Mesendoderm (in vitro differentiated cells): ENCODE data around the gene ARHGAP45.

ENCODE experiments used
- DNase-seq: peaks from one replicate; pipeline ENCODE4 v3.0.0; 2013
- H2AK5ac ChIP-seq: 2 replicates; pipeline ENCODE4 v1.6.1; 2013; ENCODE audit warnings: low read length, inconsistent platforms
- H2BK120ac ChIP-seq: 2 replicates; pipeline ENCODE4 v1.6.1; 2013; ENCODE audit warnings: low read depth, mild to moderate bottlenecking, low read length, moderate library complexity, mixed read lengths
- H2BK15ac ChIP-seq: replicated peaks from 2 replicates; pipeline ENCODE4 v1.6.1; 2013; ENCODE audit warnings: low read depth, mild to moderate bottlenecking, moderate library complexity
- H2BK5ac ChIP-seq: 2 replicates; pipeline ENCODE4 v1.6.1; 2013; ENCODE audit warnings: low read length, inconsistent platforms
- H3K18ac ChIP-seq: 2 replicates; pipeline ENCODE4 v1.6.1; 2013; ENCODE audit warnings: mild to moderate bottlenecking, low read length, mixed read lengths
- H3K23ac ChIP-seq: one replicate; pipeline ENCODE4 v1.6.1; 2013; ENCODE audit warnings: low read length
- H3K27ac ChIP-seq: 2 replicates; pipeline ENCODE4 v1.5.1; 2013; ENCODE audit warnings: low read depth, mild to moderate bottlenecking, inconsistent platforms, low read length, moderate library complexity
- H3K27me3 ChIP-seq: 2 replicates; pipeline ENCODE4 v1.6.1; 2013; ENCODE audit warnings: low read length, control low read depth, mild to moderate bottlenecking, inconsistent platforms; ENCODE audit not compliant: insufficient read depth, poor library complexity
- H3K36me3 ChIP-seq: 2 replicates; pipeline ENCODE4 v1.6.1; 2013; ENCODE audit warnings: low read length, inconsistent platforms; ENCODE audit not compliant: control insufficient read depth, insufficient read depth
- H3K4ac ChIP-seq: one replicate; pipeline ENCODE4 v1.6.1; 2013; ENCODE audit warnings: low read depth, mild to moderate bottlenecking, low read length, moderate library complexity
- H3K4me1 ChIP-seq: 2 replicates; pipeline ENCODE4 v1.6.1; 2013; ENCODE audit warnings: low read depth, low read length, inconsistent platforms; ENCODE audit not compliant: control insufficient read depth
- H3K4me2 ChIP-seq: 2 replicates; pipeline ENCODE4 v1.6.1; 2013; ENCODE audit warnings: low read length
- H3K4me3 ChIP-seq: 2 replicates; pipeline ENCODE4 v1.5.1; 2013; ENCODE audit warnings: mild to moderate bottlenecking, low read length
- H3K56ac ChIP-seq: one replicate; pipeline ENCODE4 v1.6.1; 2013; ENCODE audit warnings: low read length
- H3K79me1 ChIP-seq: 2 replicates; pipeline ENCODE4 v1.6.1; 2013; ENCODE audit warnings: low read length, inconsistent platforms
- H3K79me2 ChIP-seq: 2 replicates; pipeline ENCODE4 v1.6.1; 2013; ENCODE audit warnings: mild to moderate bottlenecking, low read length; ENCODE audit not compliant: control insufficient read depth, insufficient read depth
- H3K9ac ChIP-seq: 2 replicates; pipeline ENCODE4 v1.6.1; 2013; ENCODE audit warnings: low read length, inconsistent platforms
- H4K5ac ChIP-seq: one replicate; pipeline ENCODE4 v1.6.1; 2013; ENCODE audit warnings: low read length
- H4K8ac ChIP-seq: one replicate; pipeline ENCODE4 v1.6.1; 2013; ENCODE audit warnings: low read depth, mild to moderate bottlenecking, control low read depth, low read length, moderate library complexity
- WGBS: extraction: QIAGEN DNeasy Blood & Tissue Kit; methylation state at CpG from one replicate; pipeline ENCODE4 v1.1.7; 2013; ENCODE audit warnings: low lambda C conversion rate, missing lambda C conversion rate; ENCODE audit not compliant: insufficient coverage; ENCODE audit errors: extremely low coverage; 5-methylcytosine and 5-hydroxymethylcytosine counted together

Gene ARHGAP45

GRCh38 chr19:1110809-1111640 is 44.1 kb downstream of the ARHGAP45 start:
- Histone ChIP-seq H3K36me3 (peaks cover 4% of the 10 kb centered on the region), H3K18ac (no peak overlapping the region), H3K9ac (no peak overlapping the region), H3K27ac (no peak overlapping the region), H3K79me1 (no peaks in the 10 kb centered on the region), H3K27me3 (no peaks in the 10 kb centered on the region), H4K5ac (no peak overlapping the region), H2BK15ac (no peak overlapping the region), H4K8ac (no peak overlapping the region), H3K79me2 (no peaks in the 10 kb centered on the region), H3K56ac (no peak overlapping the region), H2BK5ac (no peak overlapping the region), H3K4ac (no peak overlapping the region), H3K4me1 (no peaks in the 10 kb centered on the region), H3K4me2 (no peak overlapping the region), H2BK120ac (no peak overlapping the region), H3K4me3 (no peak overlapping the region), H3K23ac (no peak overlapping the region), H2AK5ac (no peak overlapping the region)
- DNase-seq: no peak
- WGBS: no CpG with 5 or more reads among the region's 18 CpGs

GRCh38 chr19:1111641-1112267 is 44.8 kb downstream of the ARHGAP45 start:
- Histone ChIP-seq H3K4ac (no peak overlapping the region), H4K8ac (no peak overlapping the region), H3K4me3 (no peak overlapping the region), H3K79me1 (no peaks in the 10 kb centered on the region), H2BK120ac (no peak overlapping the region), H2BK15ac (no peak overlapping the region), H3K9ac (no peak overlapping the region), H3K56ac (no peak overlapping the region), H3K18ac (no peak overlapping the region), H3K36me3 (peaks cover 4% of the 10 kb centered on the region), H3K23ac (no peak overlapping the region), H4K5ac (no peak overlapping the region), H3K4me1 (no peaks in the 10 kb centered on the region), H3K27ac (no peak overlapping the region), H3K79me2 (no peaks in the 10 kb centered on the region), H2BK5ac (no peak overlapping the region), H3K27me3 (no peaks in the 10 kb centered on the region), H2AK5ac (no peak overlapping the region), H3K4me2 (no peak overlapping the region)
- no CpG with 5 or more reads among the region's 18 CpGs for WGBS
- no peak for DNase-seq

GRCh38 chr19:1112268-1113029 is 45.5 kb downstream of the ARHGAP45 start:
- peak; percentile 54 for DNase-seq
- H3K27ac ChIP-seq: no peak overlapping the region
- H3K27me3 ChIP-seq: no peaks in the 10 kb centered on the region
- H3K4ac ChIP-seq: no peak overlapping the region
- no peak overlapping the region for H2BK5ac ChIP-seq
- no peak overlapping the region for H2AK5ac ChIP-seq
- H3K79me1 ChIP-seq: no peaks in the 10 kb centered on the region
- no peak overlapping the region for H3K4me2 ChIP-seq
- H4K5ac ChIP-seq: no peak overlapping the region
- no peak overlapping the region for H3K9ac ChIP-seq
- H3K4me1 ChIP-seq: no peaks in the 10 kb centered on the region
- H3K4me3 ChIP-seq: no peak overlapping the region
- peaks cover 2% of the 10 kb centered on the region for H3K36me3 ChIP-seq
- no CpG with 5 or more reads among the region's 71 CpGs for WGBS
- H3K18ac ChIP-seq: no peak overlapping the region
- H3K79me2 ChIP-seq: no peaks in the 10 kb centered on the region
- H2BK15ac ChIP-seq: no peak overlapping the region
- H2BK120ac ChIP-seq: no peak overlapping the region
- no peak overlapping the region for H4K8ac ChIP-seq
- no peak overlapping the region for H3K23ac ChIP-seq
- H3K56ac ChIP-seq: peak overlapping the region; percentile 22

- H3K18ac ChIP-seq: no peak overlapping the region
- no CpG with 5 or more reads among the region's 44 CpGs for WGBS
- no peak overlapping the region for H4K8ac ChIP-seq
These were observed 46.3 kb downstream of the ARHGAP45 start for GRCh38 chr19:1113030-1113985.

DNA sequence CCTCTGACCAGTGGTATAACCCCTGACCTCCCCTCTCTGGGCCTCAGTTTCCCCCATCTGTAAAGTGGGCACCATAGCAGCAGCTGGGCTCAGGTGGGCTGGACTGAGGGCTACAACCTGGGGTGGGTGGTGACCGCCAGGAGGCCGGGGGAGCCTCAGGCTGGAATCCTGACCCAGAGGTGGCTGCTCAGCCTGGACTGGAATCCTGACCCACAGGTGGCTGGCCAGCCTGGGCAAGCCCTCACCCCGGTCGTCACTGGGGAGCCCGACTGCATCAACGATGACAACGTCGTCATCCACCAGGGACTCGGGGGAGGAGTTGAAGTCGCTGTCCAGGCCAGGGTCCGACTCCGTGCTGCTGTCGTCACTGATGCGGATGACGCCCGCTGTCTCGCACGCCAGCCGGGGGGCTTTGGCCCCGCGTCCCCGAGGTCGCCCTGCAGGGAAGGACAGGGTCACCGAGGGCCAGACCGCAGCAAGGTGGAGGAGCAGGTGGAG is 47.1 kb downstream of the ARHGAP45 start:
- H3K23ac ChIP-seq: no peak overlapping the region
- H2BK15ac ChIP-seq: no peak overlapping the region
- no peak for DNase-seq
- no peak overlapping the region for H2BK120ac ChIP-seq
- H3K4me3 ChIP-seq: no peak overlapping the region
- H2AK5ac ChIP-seq: no peak overlapping the region
- H3K27me3 ChIP-seq: no peaks in the 10 kb centered on the region
- H3K79me2 ChIP-seq: no peaks in the 10 kb centered on the region
- no peaks in the 10 kb centered on the region for H3K79me1 ChIP-seq
- no peak overlapping the region for H3K56ac ChIP-seq
- no peak overlapping the region for H3K9ac ChIP-seq
- H3K18ac ChIP-seq: no peak overlapping the region
- no peak overlapping the region for H4K5ac ChIP-seq
- H3K4me2 ChIP-seq: no peak overlapping the region
- peaks cover 3% of the 10 kb centered on the region for H3K36me3 ChIP-seq
- no CpG with 5 or more reads among the region's 25 CpGs for WGBS
- H3K27ac ChIP-seq: no peak overlapping the region
- no peak overlapping the region for H4K8ac ChIP-seq
- H3K4ac ChIP-seq: no peak overlapping the region
- H2BK5ac ChIP-seq: no peak overlapping the region
- H3K4me1 ChIP-seq: no peaks in the 10 kb centered on the region

More at GRCh38 chr19:1113030-1113985, 46.3 kb downstream of the ARHGAP45 start:
- H2BK5ac ChIP-seq: no peak overlapping the region
- H3K27ac ChIP-seq: no peak overlapping the region
- no peaks in the 10 kb centered on the region for H3K79me2 ChIP-seq
- H2BK15ac ChIP-seq: no peak overlapping the region
- H3K27me3 ChIP-seq: no peaks in the 10 kb centered on the region
- H2BK120ac ChIP-seq: no peak overlapping the region
- peaks cover 2% of the 10 kb centered on the region for H3K36me3 ChIP-seq
- no peak overlapping the region for H3K4ac ChIP-seq
- DNase-seq: peak; percentile 86
- no peak overlapping the region for H2AK5ac ChIP-seq
- H3K4me3 ChIP-seq: no peak overlapping the region
- H3K23ac ChIP-seq: no peak overlapping the region
- H3K56ac ChIP-seq: no peak overlapping the region
- no peaks in the 10 kb centered on the region for H3K4me1 ChIP-seq
- H3K79me1 ChIP-seq: no peaks in the 10 kb centered on the region
- H3K4me2 ChIP-seq: no peak overlapping the region
- H4K5ac ChIP-seq: no peak overlapping the region
- H3K9ac ChIP-seq: peak overlapping the region; percentile 33
